HCT116 (cell line): ENCODE results near the gene RAB5IF. TPM values are rescaled to one million over a fixed set of nuclear protein-coding genes. Genes with fewer than 3 reads are reported as not detected.

Experiments used
- ATAC-seq: fragments of 200-7000 bp; cut with Tn5 transposase; 2 replicates; pipeline ENCODE4 v1.9.1; 2020; ENCODE audit warnings: mild to moderate bottlenecking, moderate library complexity
- BruUV-seq: library from RNA; stranded (reverse); fragments of 400-500 nt; replicated peaks from 2 replicates; lab custom pipeline; 2021; lab: Mats Ljungman, UMichigan
- CTCF ChIA-PET: fragments of 300-600 bp; sonication (Branson Sonifier 250); formaldehyde crosslinking; loops from one replicate; lab custom pipeline; 2021; ENCODE audit warnings: antibody characterized with exemption; lab: Charles Lee
- POLR2A ChIA-PET: fragments of 300-600, 350-600 bp; sonication (Branson Sonifier 250); formaldehyde crosslinking; loops from one replicate; lab custom pipeline; 2021; ENCODE audit warnings: antibody characterized with exemption; lab: Charles Lee
- RAD21 ChIA-PET, 2 experiments: fragments of 300-600 bp; sonication (Branson Sonifier 250); formaldehyde crosslinking; loops; one replicate each; lab custom pipeline; 2023; ENCODE audit warnings: low total read pairs in 2 of 2; ENCODE audit not compliant: uncharacterized antibody in 2 of 2, unreplicated experiment in 2 of 2, low non-redundant PET in 1 of 2; lab: Charles Lee
- DNase-seq: peaks from one replicate; pipeline ENCODE4 v3.0.0-alpha.2; 2010; ENCODE audit warnings: low read depth, low spot score
- H2AFZ ChIP-seq: fragments of 200-600 bp; shearing (Covaris generic), sonication (generic); 2 replicates; pipeline ENCODE4 v1.6.1; 2017; ENCODE audit warnings: low read depth, mixed run types, mixed read lengths, antibody characterized with exemption, low read length; ENCODE audit not compliant: poor library complexity, severe bottlenecking
- H3K27ac ChIP-seq: 2 replicates; pipeline ENCODE4 v1.5.1; 2012; ENCODE audit warnings: low read depth, low read length
- H3K27me3 ChIP-seq: fragments of 200-600 bp; sonication (generic); 2 replicates; pipeline ENCODE4 v1.6.1; 2016; ENCODE audit warnings: mixed run types, low read length, mixed read lengths; ENCODE audit not compliant: insufficient read depth
- H3K36me3 ChIP-seq, 2 experiments: fragments of 200-500 bp in 1 of 2; fragments of 200-600 bp in 1 of 2; sonication (Bioruptor generic) in 1 of 2; sonication (generic) in 1 of 2; 2 replicates each; pipeline versions ENCODE4 v1.5.1 to v1.6.1; 2014 to 2016; ENCODE audit warnings: low read length in 2 of 2, inconsistent platforms in 1 of 2, mixed read lengths in 1 of 2, mixed run types in 1 of 2; ENCODE audit not compliant: insufficient read depth in 2 of 2, control insufficient read depth in 1 of 2
- H3K4me1 ChIP-seq, 2 experiments: fragments of 200-600 bp in 1 of 2; sonication (generic) in 1 of 2; 2 replicates each; pipeline versions ENCODE4 v1.5.1 to v1.6.1; 2012 to 2017; ENCODE audit warnings: low read length in 2 of 2, inconsistent platforms in 1 of 2, mild to moderate bottlenecking in 1 of 2, mixed read lengths in 1 of 2, mixed run types in 1 of 2, moderate library complexity in 1 of 2; ENCODE audit not compliant: insufficient read depth in 2 of 2, control insufficient read depth in 1 of 2
- H3K4me2 ChIP-seq: fragments of 200-600 bp; sonication (generic); 2 replicates; pipeline ENCODE4 v1.6.1; 2017; ENCODE audit warnings: mixed run types, low read length, mixed read lengths
- H3K4me3 ChIP-seq, 2 experiments: fragments of 200-600 bp in 1 of 2; sonication (generic) in 1 of 2; replicated peaks in 1 of 2; 2 replicates each; pipeline ENCODE4 v1.5.1; 2011 to 2016; ENCODE audit warnings: low read length in 2 of 2, control low read depth in 1 of 2, low read depth in 1 of 2, mild to moderate bottlenecking in 1 of 2, mixed read lengths in 1 of 2, mixed run types in 1 of 2
- H3K79me2 ChIP-seq: fragments of 200-600 bp; sonication (generic); 2 replicates; pipeline ENCODE4 v1.6.1; 2017; ENCODE audit warnings: mild to moderate bottlenecking, mixed run types, low read length, moderate library complexity, mixed read lengths; ENCODE audit not compliant: insufficient read depth
- H3K9ac ChIP-seq: fragments of 200-600 bp; sonication (generic); 2 replicates; pipeline ENCODE4 v1.6.1; 2016; ENCODE audit warnings: low read length, mixed read lengths
- H3K9me2 ChIP-seq: fragments of 200-600 bp; sonication (generic), shearing (Covaris generic); 2 replicates; pipeline ENCODE4 v1.6.1; 2017; ENCODE audit warnings: mixed run types, mild to moderate bottlenecking, moderate library complexity; ENCODE audit not compliant: insufficient read depth
- H3K9me3 ChIP-seq, 2 experiments: fragments of 200-500 bp in 1 of 2; fragments of 200-600 bp in 1 of 2; sonication (Bioruptor generic) in 1 of 2; sonication (generic) in 1 of 2; 2 replicates each; pipeline ENCODE4 v1.6.1; 2014 to 2017; ENCODE audit warnings: low read length in 2 of 2, mixed read lengths in 2 of 2, inconsistent platforms in 1 of 2, low read depth in 1 of 2, mild to moderate bottlenecking in 1 of 2, mixed run types in 1 of 2, moderate library complexity in 1 of 2; ENCODE audit not compliant: control insufficient read depth in 1 of 2, insufficient read depth in 1 of 2
- H4K20me1 ChIP-seq: fragments of 200-600 bp; sonication (generic), shearing (Covaris generic); 2 replicates; pipeline ENCODE4 v1.6.1; 2017; ENCODE audit warnings: mixed run types, mild to moderate bottlenecking, moderate library complexity; ENCODE audit not compliant: insufficient read depth
- CBX3 ChIP-seq: IDR thresholded peaks from 2 replicates; pipeline ENCODE4 v1.6.1; 2012; ENCODE audit warnings: low read depth
- CEBPB ChIP-seq: IDR thresholded peaks from 2 replicates; pipeline ENCODE4 v1.6.1; 2012; ENCODE audit warnings: low read depth
- CTCF ChIP-seq, 3 experiments: fragments of 200-600 bp in 1 of 3; sonication (generic) in 1 of 3; IDR thresholded peaks in 2 of 3; conservative IDR thresholded peaks in 1 of 3; 2 replicates each; pipeline ENCODE4 v1.5.1; 2012 to 2017; ENCODE audit warnings: low read depth in 2 of 3, low read length in 2 of 3, antibody characterized with exemption in 1 of 3, borderline replicate concordance in 1 of 3, control low read depth in 1 of 3, mild to moderate bottlenecking in 1 of 3, mixed read lengths in 1 of 3, mixed run types in 1 of 3, moderate library complexity in 1 of 3; ENCODE audit not compliant: insufficient read depth in 1 of 3
- ELF1 ChIP-seq: IDR thresholded peaks from 2 replicates; pipeline ENCODE4 v1.6.1; 2012; ENCODE audit warnings: low read depth, borderline replicate concordance
- EZH2phosphoT487 ChIP-seq: fragments of 200-600 bp; IDR thresholded peaks from 2 replicates; pipeline ENCODE4 v1.6.1; 2018; ENCODE audit warnings: antibody characterized with exemption, borderline replicate concordance
- SIN3A ChIP-seq: IDR thresholded peaks from 2 replicates; pipeline ENCODE4 v1.6.1; 2012; ENCODE audit warnings: low read depth
- SP1 ChIP-seq: IDR thresholded peaks from 2 replicates; pipeline ENCODE4 v1.6.1; 2012; ENCODE audit warnings: low read depth
- YY1 ChIP-seq: IDR thresholded peaks from 2 replicates; pipeline ENCODE4 v1.6.1; 2011; ENCODE audit warnings: low read length, low read depth, moderate library complexity, mild to moderate bottlenecking; ENCODE audit not compliant: insufficient replicate concordance; ENCODE audit errors: extremely low read depth
- ZFX ChIP-seq: fragments of 450-650 bp; IDR thresholded peaks from 2 replicates; pipeline ENCODE4 v1.6.1; 2017
- ZNF274 ChIP-seq: fragments of 200-500 bp; sonication (Bioruptor generic); IDR thresholded peaks from 2 replicates; pipeline ENCODE4 v1.6.1; 2014; ENCODE audit warnings: mild to moderate bottlenecking, low read depth, low read length, inconsistent platforms
- intact Hi-C: fragments of 100-400 bp; cut with micrococcal nuclease; formaldehyde crosslinking; loops from 2 replicates; pipeline ENCODE4 v1.10.0; 2022
- total RNA-seq: library from RNA; stranded (reverse); gene quantifications from one replicate; pipeline ENCODE4 v1.2.1, GENCODE V29; 2021; ENCODE audit not compliant: unreplicated experiment

The RAB5IF gene
- total RNA-seq, 1 experiment from 2014 or later = 82.9 TPM

GRCh38 chr20:36641506-36641843 is 35.9 kb downstream of the RAB5IF start (continued):
- TF ChIP-seq ZNF274 (no peak), EZH2phosphoT487 (no peak), SIN3A (no peak), ELF1 (no peak)

GRCh38 chr20:36642136-36642535 is 36.6 kb downstream of the RAB5IF start:
- H3K9me2 ChIP-seq = no peaks in the 10 kb centered on the region
- no peaks in the 10 kb centered on the region for H3K27me3 ChIP-seq
- H3K36me3 ChIP-seq = no peaks in the 10 kb centered on the region
- ChIA-PET CTCF (no interaction called here), POLR2A (no interaction called here), RAD21 (no interaction called here)
- no TSS peak for BruUV-seq
- no peaks in the 10 kb centered on the region for H4K20me1 ChIP-seq
- H2AFZ ChIP-seq = no peak overlapping the region
- no peak overlapping the region for H3K9ac ChIP-seq
- DNase-seq = no peak
- H3K27ac ChIP-seq = no peak overlapping the region
- no peak overlapping the region for H3K4me3 ChIP-seq
- H3K4me2 ChIP-seq = no peak overlapping the region
- ATAC-seq = no peak
- no peaks in the 10 kb centered on the region for H3K9me3 ChIP-seq
- intact Hi-C loops = no loop called here
- H3K79me2 ChIP-seq = no peaks in the 10 kb centered on the region
- no peak for TF ChIP-seq CBX3
- TF ChIP-seq SP1 = no peak
- TF ChIP-seq ZFX = no peak
- no peak for TF ChIP-seq ZNF274
- TF ChIP-seq CTCF (IDR thresholded peaks at IDR 0.05 in 2 of 3, conservative IDR thresholded peaks at IDR 0.05 in 1 of 3; ENCODE audit: borderline replicate concordance in 1 of 3, insufficient read depth in 1 of 3, low read depth in 2 of 3, low read length in 2 of 3) = no peak
- no peak for TF ChIP-seq CEBPB
- TF ChIP-seq YY1 = no peak
- H3K4me1 ChIP-seq = peaks cover 6 to 11% of the 10 kb centered on the region in 2 experiments; a peak in 3 of 4 replicates
